ENCODE data around the gene LAIR1. TPM values are rescaled to one million over a fixed set of nuclear protein-coding genes. Genes with fewer than 3 reads are reported as not detected.

Gene LAIR1
- total and polyA plus RNA-seq, 5 donors, result 2.9 to 9.1 (median 7.9) TPM

DNA sequence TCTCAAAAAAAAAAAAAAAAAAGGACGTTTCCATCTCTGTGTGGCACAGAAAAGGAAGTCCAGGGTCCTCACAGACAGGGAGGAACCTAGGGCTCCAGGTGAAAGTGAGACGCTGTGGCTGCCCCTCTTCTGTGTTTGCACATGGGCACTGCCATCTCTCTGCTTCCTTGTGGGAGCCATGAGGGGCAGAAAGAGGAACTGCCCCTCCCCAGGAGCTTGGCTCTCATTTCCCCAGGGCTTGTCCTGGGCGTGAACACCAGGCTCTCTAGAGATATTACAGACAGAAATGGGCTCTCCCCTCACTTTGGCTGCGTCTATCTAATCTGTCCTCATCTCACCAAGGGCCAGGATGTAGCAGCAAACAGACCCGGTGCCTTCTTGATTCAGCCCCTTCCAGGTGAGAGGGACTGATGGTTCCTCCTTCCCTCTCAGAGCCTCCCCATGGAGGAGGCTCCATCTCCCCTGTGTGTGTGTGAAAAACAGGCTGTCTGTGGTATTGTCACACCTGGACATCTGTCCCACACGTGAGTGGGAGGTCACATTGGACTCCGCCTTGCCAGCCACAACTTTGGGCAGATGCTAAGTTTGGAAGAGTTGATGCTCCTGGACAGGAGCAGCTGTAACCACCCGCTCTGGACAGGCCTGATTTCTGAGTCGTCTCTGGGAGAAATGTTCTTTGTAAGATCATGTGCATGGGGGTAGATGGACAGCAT lies 24.9 kb downstream of the LAIR1 start:
- no peak for DNase-seq
- WGBS, result 51% methylated on average over 9 of the region's 9 CpGs
- Histone ChIP-seq H3K27me3 (ENCODE audit: control insufficient read depth, insufficient read depth) (no peaks in the 10 kb centered on the region), H3K27ac (ENCODE audit: low read length) (no peak overlapping the region), H3K4me3 (ENCODE audit: low read length) (no peak overlapping the region), H3K9me3 (ENCODE audit: control insufficient read depth, low read length) (no peaks in the 10 kb centered on the region), H3K4me1 (ENCODE audit: control insufficient read depth, insufficient read depth, low read length) (no peaks in the 10 kb centered on the region)
- no peak for ATAC-seq
- intact Hi-C loops (cut with DNase I), result no loop called here

DNA sequence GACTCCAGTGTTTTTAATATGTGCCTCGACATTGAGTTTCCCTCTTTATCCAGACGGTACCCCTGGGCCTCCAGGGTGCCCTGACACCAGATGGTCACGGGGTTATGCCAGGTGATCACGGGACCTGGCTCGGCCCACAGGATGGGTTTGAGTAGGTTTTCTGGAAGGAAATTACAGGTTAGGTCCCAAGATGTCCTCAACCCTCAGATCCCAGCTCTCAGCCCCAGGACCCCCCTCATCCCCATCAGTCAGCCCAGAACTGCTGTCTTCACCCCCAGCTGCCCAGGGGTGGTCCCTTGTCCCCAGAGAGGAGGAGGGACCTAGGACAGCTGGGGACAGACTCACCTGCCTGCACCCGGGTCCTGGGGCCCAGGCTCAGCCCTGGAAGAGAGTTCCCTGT lies 26.2 kb downstream of the LAIR1 start:
- Histone ChIP-seq H3K4me3 (ENCODE audit: low read length) (no peak overlapping the region), H3K27ac (ENCODE audit: low read length) (no peak overlapping the region), H3K4me1 (ENCODE audit: control insufficient read depth, insufficient read depth, low read length) (no peaks in the 10 kb centered on the region), H3K9me3 (ENCODE audit: control insufficient read depth, low read length) (no peaks in the 10 kb centered on the region), H3K27me3 (ENCODE audit: control insufficient read depth, insufficient read depth) (no peaks in the 10 kb centered on the region)
- ATAC-seq, result no peak
- WGBS, result 74% methylated on average over 6 of the region's 6 CpGs
- no peak for DNase-seq
- intact Hi-C loops (cut with DNase I), result no loop called here

DNA sequence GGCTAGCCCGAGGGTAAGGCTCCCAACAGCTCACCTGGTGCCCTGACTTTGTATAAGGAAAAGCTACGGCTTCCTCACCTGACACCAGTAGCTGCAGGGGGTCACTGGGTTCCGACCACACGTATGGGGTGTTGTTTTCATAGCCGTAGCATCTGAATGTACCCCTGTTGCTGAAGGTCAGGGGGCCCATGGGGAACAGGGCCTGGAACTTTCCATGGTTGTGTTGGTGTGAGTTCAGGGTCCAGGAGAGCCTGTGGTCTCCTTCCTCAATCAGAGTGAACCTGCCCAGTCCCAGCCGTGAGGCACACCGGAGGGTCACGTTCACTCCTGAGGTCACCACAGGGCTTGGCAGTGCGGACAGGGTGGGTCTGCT lies 26.9 kb downstream of the LAIR1 start:
- WGBS, result 70% methylated on average over 9 of the region's 9 CpGs
- no peaks in the 10 kb centered on the region for H3K27me3 ChIP-seq (ENCODE audit: control insufficient read depth, insufficient read depth)
- no peak overlapping the region for H3K4me3 ChIP-seq (ENCODE audit: low read length)
- DNase-seq (no peak), ATAC-seq (no peak)
- intact Hi-C loops (cut with DNase I), result no loop called here
- no peak overlapping the region for H3K27ac ChIP-seq (ENCODE audit: low read length)
- H3K4me1 ChIP-seq (ENCODE audit: control insufficient read depth, insufficient read depth, low read length), result no peaks in the 10 kb centered on the region
- H3K9me3 ChIP-seq (ENCODE audit: control insufficient read depth, low read length), result no peaks in the 10 kb centered on the region

DNA sequence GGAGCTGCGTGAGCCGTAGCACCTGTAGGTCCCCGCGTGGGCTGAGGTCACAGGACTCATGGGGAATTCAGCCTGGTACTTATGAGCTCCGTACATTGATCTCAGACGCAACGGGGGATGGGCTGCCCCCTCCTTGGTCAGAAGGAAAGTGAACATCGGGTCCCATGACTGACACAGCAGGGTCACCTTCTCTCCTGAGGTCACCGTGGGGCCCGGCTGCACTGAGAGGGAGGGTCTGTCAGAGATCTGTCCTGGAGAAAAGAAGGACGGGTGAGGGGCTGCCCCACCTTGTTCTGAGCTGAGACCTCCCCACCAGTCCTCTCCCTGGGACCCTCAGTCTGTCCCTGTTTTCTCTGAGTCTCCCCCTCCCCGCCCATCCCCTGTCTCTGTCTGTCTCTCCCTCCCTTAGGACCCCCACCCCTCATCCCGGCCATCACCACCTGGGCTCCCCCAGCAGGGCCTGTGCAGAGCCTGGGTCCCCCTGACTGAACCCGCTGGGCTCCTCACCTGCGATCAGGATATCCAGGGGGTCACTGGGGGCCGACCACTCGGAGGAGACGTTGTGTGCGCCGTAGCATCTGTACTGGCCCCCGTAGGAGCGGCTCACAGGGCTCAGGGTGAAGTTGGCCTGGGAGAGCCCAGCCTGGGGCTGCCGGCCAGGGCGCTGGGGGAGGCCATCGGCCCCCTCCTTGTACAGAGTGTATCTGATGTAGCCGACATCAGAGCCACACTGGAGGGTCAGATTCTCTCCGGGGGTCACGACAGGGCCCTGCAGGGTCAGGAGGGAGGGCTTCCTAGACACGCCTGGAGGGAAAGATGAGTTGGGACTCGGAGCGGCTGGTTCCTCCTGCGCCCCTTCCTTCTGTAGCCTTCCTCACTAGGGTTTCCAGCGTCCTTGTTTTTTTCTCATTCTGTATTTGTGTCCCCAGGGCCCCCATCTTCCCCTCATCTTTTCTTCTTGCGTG lies 27.6 kb downstream of the LAIR1 start:
- no peak overlapping the region for H3K27ac ChIP-seq (ENCODE audit: low read length)
- H3K9me3 ChIP-seq (ENCODE audit: control insufficient read depth, low read length), result no peaks in the 10 kb centered on the region
- H3K27me3 ChIP-seq (ENCODE audit: control insufficient read depth, insufficient read depth), result no peaks in the 10 kb centered on the region
- intact Hi-C loops (cut with DNase I), result no loop called here
- DNase-seq, result no peak
- H3K4me1 ChIP-seq (ENCODE audit: control insufficient read depth, insufficient read depth, low read length), result no peaks in the 10 kb centered on the region
- no peak overlapping the region for H3K4me3 ChIP-seq (ENCODE audit: low read length)
- WGBS, result 71% methylated on average over 34 of the region's 34 CpGs
- ATAC-seq, result no peak

DNA sequence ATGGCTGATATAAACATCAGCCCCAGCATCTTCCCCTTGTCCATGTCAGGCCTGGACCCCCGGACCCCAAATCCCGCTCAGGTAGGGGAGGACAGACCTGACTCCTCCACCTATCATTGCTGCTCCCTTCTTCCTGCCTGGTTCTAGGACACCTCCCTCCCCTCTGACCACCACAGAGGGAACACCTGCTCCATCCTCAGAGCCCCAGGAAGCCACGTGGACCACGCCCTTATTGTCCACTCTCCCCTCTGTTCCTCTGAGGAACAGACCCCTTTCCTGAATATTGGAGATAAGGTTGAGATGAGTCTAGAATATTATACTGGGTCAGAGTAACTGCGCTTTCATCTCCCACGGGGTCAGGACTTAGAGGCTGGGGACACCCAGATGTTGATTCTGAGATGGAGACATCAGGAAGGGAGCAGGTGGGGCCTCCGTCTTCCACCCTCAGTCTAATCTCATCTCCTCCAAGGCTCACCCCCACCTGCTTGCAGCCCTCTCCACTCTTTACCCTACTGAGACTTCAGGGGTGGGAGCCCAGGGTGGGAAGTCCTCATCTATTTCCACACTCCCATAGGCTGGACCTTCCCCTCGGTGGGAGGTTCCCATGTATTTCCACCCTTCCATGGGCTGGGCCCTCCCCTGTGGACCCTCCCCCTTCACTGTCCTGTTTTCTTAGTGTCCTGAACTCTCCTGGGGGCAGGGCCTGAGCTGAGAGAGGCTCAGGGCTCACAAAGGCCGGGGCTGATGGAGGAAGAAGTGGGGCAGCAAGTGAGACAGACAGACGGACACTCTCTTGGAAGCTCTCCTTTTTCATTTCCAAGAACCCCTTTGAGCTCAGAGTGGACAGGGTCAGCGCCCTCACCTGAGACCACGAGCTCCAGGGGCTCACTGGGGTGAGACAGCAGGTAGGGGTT lies 28.5 kb downstream of the LAIR1 start:
- H3K27ac ChIP-seq (ENCODE audit: low read length), result no peak overlapping the region
- H3K4me3 ChIP-seq (ENCODE audit: low read length), result no peak overlapping the region
- ATAC-seq, result no peak
- DNase-seq, result no peak
- intact Hi-C loops (cut with DNase I), result no loop called here
- H3K9me3 ChIP-seq (ENCODE audit: control insufficient read depth, low read length), result no peaks in the 10 kb centered on the region
- H3K27me3 ChIP-seq (ENCODE audit: control insufficient read depth, insufficient read depth), result no peaks in the 10 kb centered on the region
- H3K4me1 ChIP-seq (ENCODE audit: control insufficient read depth, insufficient read depth, low read length), result no peaks in the 10 kb centered on the region
- whole genome bisulfite sequencing, result 77% methylated on average over 12 of the region's 12 CpGs

DNA sequence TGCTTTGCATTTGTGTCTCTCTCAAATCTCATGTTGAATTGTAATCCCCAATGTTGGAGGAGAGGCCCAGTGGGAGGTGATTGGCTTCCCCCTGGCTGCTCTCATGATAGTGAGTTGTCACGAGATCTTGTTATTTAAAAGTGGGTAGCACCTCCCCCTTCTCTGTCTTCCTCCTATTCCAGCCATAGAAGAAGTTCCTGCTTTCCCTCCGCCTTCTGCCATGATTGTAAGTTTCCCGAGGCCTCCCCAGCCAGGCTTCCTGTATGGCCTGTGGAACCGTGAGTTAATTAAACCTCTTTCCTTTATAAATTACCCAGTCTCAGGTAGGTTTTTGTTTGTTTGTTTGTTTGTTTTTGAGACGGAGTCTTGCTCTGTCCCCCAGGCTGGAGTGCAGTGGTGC lies 29.6 kb downstream of the LAIR1 start:
- Histone ChIP-seq H3K4me1 (ENCODE audit: control insufficient read depth, insufficient read depth, low read length) (no peaks in the 10 kb centered on the region), H3K27ac (ENCODE audit: low read length) (no peak overlapping the region), H3K9me3 (ENCODE audit: control insufficient read depth, low read length) (no peaks in the 10 kb centered on the region), H3K4me3 (ENCODE audit: low read length) (no peak overlapping the region), H3K27me3 (ENCODE audit: control insufficient read depth, insufficient read depth) (no peaks in the 10 kb centered on the region)
- DNase-seq (no peak), ATAC-seq (no peak)
- intact Hi-C loops (cut with DNase I), result no loop called here
- 41% methylated on average over 5 of the region's 5 CpGs for WGBS

DNA sequence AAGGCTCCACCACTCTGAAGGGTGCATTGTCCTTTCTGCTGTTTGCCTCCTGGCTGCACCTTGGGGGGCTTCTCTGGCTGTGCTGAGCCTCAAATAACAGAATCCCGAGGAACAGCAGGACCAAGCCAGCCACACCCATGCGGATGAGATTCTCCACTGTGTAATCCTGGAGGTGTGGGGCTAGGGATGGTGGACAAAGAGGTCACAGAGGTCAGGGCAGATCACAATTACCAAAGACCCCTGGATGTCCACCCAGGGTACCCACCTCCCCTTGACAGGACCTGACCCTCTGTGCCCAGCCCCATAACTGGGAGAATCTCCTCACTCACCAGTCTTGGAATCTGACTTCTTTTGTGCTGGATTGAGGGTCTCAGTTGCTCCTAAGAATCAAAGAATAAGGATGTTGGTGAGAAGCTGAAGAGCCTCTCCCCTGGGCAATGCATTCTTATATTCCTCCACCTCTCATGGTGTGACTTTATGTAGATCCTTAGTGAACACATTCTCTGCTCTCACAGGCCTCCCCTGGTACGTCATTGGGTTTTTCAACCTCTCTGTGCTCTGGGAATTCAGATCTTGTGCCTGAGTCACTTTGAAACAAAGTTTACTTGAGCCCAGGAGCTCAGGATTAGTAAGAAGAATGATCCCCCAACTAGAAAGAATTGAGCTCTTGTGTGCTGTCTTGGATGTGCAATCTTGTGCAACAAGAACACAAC lies 31.0 kb downstream of the LAIR1 start:
- Histone ChIP-seq H3K4me3 (ENCODE audit: low read length) (no peak overlapping the region), H3K27ac (ENCODE audit: low read length) (no peak overlapping the region), H3K27me3 (ENCODE audit: control insufficient read depth, insufficient read depth) (no peaks in the 10 kb centered on the region), H3K4me1 (ENCODE audit: control insufficient read depth, insufficient read depth, low read length) (no peaks in the 10 kb centered on the region), H3K9me3 (ENCODE audit: control insufficient read depth, low read length) (no peaks in the 10 kb centered on the region)
- DNase-seq (no peak), ATAC-seq (no peak)
- 75% methylated on average over 3 of the region's 3 CpGs for WGBS
- intact Hi-C loops (cut with DNase I), result no loop called here

DNA sequence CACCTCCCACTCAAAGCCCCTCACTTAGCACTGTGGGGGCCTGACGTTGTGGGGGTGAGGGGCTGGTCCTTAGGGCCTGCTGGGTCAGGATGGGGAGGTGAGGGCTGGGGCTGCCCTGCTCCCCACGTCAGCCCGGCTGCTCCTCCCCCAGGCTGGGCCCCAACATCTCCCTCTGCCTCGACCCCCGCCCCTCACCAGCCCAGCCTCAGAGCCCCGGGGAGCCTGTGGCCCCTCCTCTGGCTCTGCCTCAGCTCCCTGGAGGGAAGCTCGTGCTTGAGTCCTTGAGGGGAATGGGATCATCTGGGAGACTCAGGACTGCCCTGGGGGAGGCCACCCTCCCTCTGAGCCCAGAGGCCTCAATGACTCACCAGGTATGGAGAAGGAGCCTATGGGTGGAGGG lies 32.6 kb downstream of the LAIR1 start:
- no peaks in the 10 kb centered on the region for H3K27me3 ChIP-seq (ENCODE audit: control insufficient read depth, insufficient read depth)
- H3K27ac ChIP-seq (ENCODE audit: low read length), result no peak overlapping the region
- DNase-seq (no peak), ATAC-seq (no peak)
- 64% methylated on average over 7 of the region's 7 CpGs for WGBS
- intact Hi-C loops (cut with DNase I), result no loop called here
- H3K4me3 ChIP-seq (ENCODE audit: low read length), result no peak overlapping the region
- no peaks in the 10 kb centered on the region for H3K4me1 ChIP-seq (ENCODE audit: control insufficient read depth, insufficient read depth, low read length)
- H3K9me3 ChIP-seq (ENCODE audit: control insufficient read depth, low read length), result no peaks in the 10 kb centered on the region

DNA sequence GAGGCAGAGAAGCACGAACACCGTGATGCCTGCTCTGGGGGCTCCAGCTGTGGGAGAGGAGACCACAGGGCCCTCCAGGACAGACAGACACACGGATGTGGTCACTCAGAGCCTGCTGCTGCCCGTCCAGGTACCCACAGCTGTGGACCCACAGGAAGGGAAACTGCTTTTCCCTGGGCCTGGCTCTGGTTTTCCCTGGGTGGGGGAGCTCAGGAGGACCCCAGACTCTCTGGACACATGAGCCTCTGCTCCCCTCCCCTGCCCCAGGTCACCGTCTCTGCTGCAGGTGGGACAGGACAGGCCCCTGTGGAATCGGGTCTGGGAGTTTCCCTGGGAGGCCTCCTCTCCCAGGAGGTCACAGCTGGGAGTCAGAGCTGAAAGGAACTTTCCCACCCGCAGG lies 33.1 kb downstream of the LAIR1 start:
- Histone ChIP-seq H3K4me3 (ENCODE audit: low read length) (no peak overlapping the region), H3K9me3 (ENCODE audit: control insufficient read depth, low read length) (no peaks in the 10 kb centered on the region), H3K27me3 (ENCODE audit: control insufficient read depth, insufficient read depth) (no peaks in the 10 kb centered on the region), H3K27ac (ENCODE audit: low read length) (no peak overlapping the region), H3K4me1 (ENCODE audit: control insufficient read depth, insufficient read depth, low read length) (no peaks in the 10 kb centered on the region)
- DNase-seq, result no peak
- no peak for ATAC-seq
- 71% methylated on average over 7 of the region's 7 CpGs for WGBS
- intact Hi-C loops (cut with DNase I), result no loop called here

DNA sequence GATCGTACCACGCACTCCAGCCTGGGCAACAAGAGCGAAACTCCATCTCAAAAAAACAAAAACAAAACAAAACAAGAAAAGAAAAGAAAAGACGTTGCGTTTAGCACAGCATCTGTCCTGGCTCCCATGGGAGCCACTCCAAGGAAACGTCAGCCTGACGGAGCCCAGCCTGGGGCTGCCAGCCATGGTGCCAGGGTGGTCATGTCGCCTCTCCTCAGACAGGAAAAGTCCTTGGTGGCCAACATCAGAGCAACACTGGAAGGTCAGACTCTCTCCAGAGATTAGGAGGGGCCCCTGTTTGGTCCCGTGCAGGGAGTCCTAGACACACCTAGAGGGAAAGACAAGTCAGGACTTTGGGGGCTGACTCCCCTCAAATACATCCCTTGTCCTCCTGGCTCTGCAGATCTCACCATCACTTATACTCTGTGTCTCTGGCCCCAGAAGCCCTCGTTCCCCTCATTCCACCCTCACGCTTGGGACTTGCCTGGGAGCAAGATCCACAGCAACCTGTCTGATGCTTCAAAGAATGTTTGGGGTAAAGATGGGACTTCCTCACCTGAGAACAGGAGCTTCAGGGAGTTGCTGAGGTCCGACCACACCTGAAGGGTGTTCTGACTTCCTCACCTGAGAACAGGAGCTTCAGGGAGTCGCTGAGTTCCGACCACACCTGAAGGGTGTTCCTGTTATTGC lies 35.1 kb downstream of the LAIR1 start:
- 78% methylated on average over 14 of the region's 14 CpGs for WGBS
- no peak for ATAC-seq
- Histone ChIP-seq H3K9me3 (ENCODE audit: control insufficient read depth, low read length) (no peaks in the 10 kb centered on the region), H3K4me3 (ENCODE audit: low read length) (no peak overlapping the region), H3K27ac (ENCODE audit: low read length) (no peak overlapping the region), H3K4me1 (ENCODE audit: control insufficient read depth, insufficient read depth, low read length) (no peaks in the 10 kb centered on the region), H3K27me3 (ENCODE audit: control insufficient read depth, insufficient read depth) (no peaks in the 10 kb centered on the region)
- DNase-seq, result no peak
- intact Hi-C loops (cut with DNase I), result no loop called here

Data from right cardiac atrium (tissue), 5 donors.